Esophagus muscularis mucosa (tissue), 4 donors: ENCODE measurements around the gene CD300E. TPM values are rescaled to one million over a fixed set of nuclear protein-coding genes. Genes with fewer than 3 reads are reported as not detected.

Source experiments
- DNase-seq: peaks from one replicate; pipeline ENCODE4 v3.0.0-alpha.2; 2017; ENCODE audit errors: extremely low spot score
- H3K27ac ChIP-seq, 4 donors: fragments of 200-600 bp; sonication (generic); replicated peaks in 1 of 4; 1 replicate in 3 of 4; 2 replicates in 1 of 4; pipeline ENCODE4 v1.5.1; 2016 to 2019; ENCODE audit warnings: mild to moderate bottlenecking in 1 of 4
- H3K27me3 ChIP-seq, 4 donors: fragments of 200-600 bp; sonication (generic); one replicate each; pipeline versions ENCODE4 v1.5.1 to v1.6.0; 2016 to 2019
- H3K36me3 ChIP-seq, 4 donors: fragments of 200-600 bp; sonication (generic); one replicate each; pipeline ENCODE4 v1.5.1; 2016 to 2019
- H3K4me1 ChIP-seq, 4 donors: fragments of 200-600 bp; sonication (generic); one replicate each; pipeline ENCODE4 v1.5.1; 2016 to 2019
- H3K4me3 ChIP-seq, 4 donors: fragments of 200-600 bp; sonication (generic); 1 replicate in 2 of 4; 2 replicates in 2 of 4; pipeline ENCODE4 v1.5.1; 2016 to 2019; ENCODE audit warnings: mild to moderate bottlenecking in 4 of 4, moderate library complexity in 1 of 4
- H3K9me3 ChIP-seq, 4 donors: fragments of 200-600 bp; sonication (generic); 1 replicate in 3 of 4; 2 replicates in 1 of 4; pipeline ENCODE4 v1.5.1; 2016 to 2019
- CTCF ChIP-seq, 3 experiments: fragments of 200-600 bp in 2 of 3; fragments of 450-650 bp in 1 of 3; sonication (generic) in 2 of 3; IDR thresholded peaks; one replicate each; pipeline ENCODE4 v1.5.1; 2017 to 2019; ENCODE audit warnings: antibody characterized with exemption in 3 of 3, mild to moderate bottlenecking in 2 of 3, moderate library complexity in 1 of 3
- EP300 ChIP-seq: sonication (generic); formaldehyde crosslinking; IDR thresholded peaks from one replicate; pipeline ENCODE4 v1.6.1; 2017; ENCODE audit warnings: antibody characterized with exemption
- POLR2A ChIP-seq: fragments of 450-650 bp; IDR thresholded peaks from one replicate; pipeline ENCODE4 v1.6.1; 2017; ENCODE audit warnings: antibody characterized with exemption, moderate library complexity, mild to moderate bottlenecking, low read depth
- POLR2AphosphoS5 ChIP-seq, 2 donors: sonication (generic); formaldehyde crosslinking; IDR thresholded peaks; one replicate each; pipeline ENCODE4 v1.6.1; 2017; ENCODE audit warnings: antibody characterized with exemption in 2 of 2
- WGBS: methylation state at CpG from one replicate; pipeline ENCODE4 v1.1.5; 2018; 5-methylcytosine and 5-hydroxymethylcytosine counted together
- intact Hi-C: fragments of 100-400 bp; cut with DNase I; formaldehyde crosslinking; loops from one replicate; pipeline ENCODE4 v1.15.1; 2023
- total RNA-seq, 4 donors: library from RNA; depleted of rRNA; stranded (reverse); fragments of >200 nt; gene quantifications; one replicate each; pipeline versions ENCODE4 v1.1.0 to v1.2.1, GENCODE V29; 2016

The CD300E gene
- total RNA-seq, 4 donors from 2014 or later, result 0.39 to 5.0 (median 0.62) TPM

GRCh38 chr17:74610108-74610507 is 13.4 kb downstream of the CD300E start:
- WGBS, result 31% methylated on average over 2 of the region's 2 CpGs

GRCh38 chr17:74608511-74608910 is 15.0 kb downstream of the CD300E start:
- Histone ChIP-seq H3K4me3 (no peak overlapping the region), H3K9me3 (no peaks in the 10 kb centered on the region), H3K27ac (no peak overlapping the region), H3K36me3 (no peaks in the 10 kb centered on the region), H3K27me3 (peaks cover 0 to 20% (median 0%) of the 10 kb centered on the region in 4 donors), H3K4me1 (peaks cover 7 to 12% (median 12%) of the 10 kb centered on the region in 4 donors)
- 86% methylated on average over 3 of the region's 3 CpGs for WGBS
- TF ChIP-seq EP300, result no peak
- no peak for TF ChIP-seq POLR2A
- no peak for TF ChIP-seq POLR2AphosphoS5 (IDR thresholded peaks at IDR 0.05)
- TF ChIP-seq CTCF (IDR thresholded peaks at IDR 0.05), result no peak
- no peak for DNase-seq
- intact Hi-C loops, result no loop called here

More at GRCh38 chr17:74610108-74610507, 13.4 kb downstream of the CD300E start:
- Histone ChIP-seq H3K9me3 (no peaks in the 10 kb centered on the region), H3K27ac (no peak overlapping the region), H3K27me3 (peaks cover 0 to 36% (median 0%) of the 10 kb centered on the region in 4 donors), H3K4me1 (peaks cover 4 to 9% (median 8%) of the 10 kb centered on the region in 4 donors), H3K4me3 (no peak overlapping the region), H3K36me3 (no peaks in the 10 kb centered on the region)
- TF ChIP-seq POLR2AphosphoS5 (IDR thresholded peaks at IDR 0.05), result no peak
- no peak for TF ChIP-seq POLR2A
- TF ChIP-seq EP300, result no peak
- no peak for TF ChIP-seq CTCF (IDR thresholded peaks at IDR 0.05)
- intact Hi-C loops, result no loop called here
- DNase-seq, result no peak

GRCh38 chr17:74607221-74607620 is 16.3 kb downstream of the CD300E start:
- Histone ChIP-seq H3K4me1 (peaks cover 7 to 12% (median 12%) of the 10 kb centered on the region in 4 donors), H3K27ac (no peak overlapping the region), H3K27me3 (peaks cover 0 to 7% (median 0%) of the 10 kb centered on the region in 4 donors), H3K36me3 (no peaks in the 10 kb centered on the region), H3K9me3 (no peaks in the 10 kb centered on the region), H3K4me3 (no peak overlapping the region)
- TF ChIP-seq POLR2AphosphoS5 (IDR thresholded peaks at IDR 0.05) (no peak), POLR2A (no peak), EP300 (no peak), CTCF (IDR thresholded peaks at IDR 0.05) (no peak)
- WGBS, result 64% methylated on average over 1 of the region's 1 CpG
- intact Hi-C loops, result no loop called here
- DNase-seq, result no peak

- no peak for DNase-seq
- TF ChIP-seq EP300, result no peak
- TF ChIP-seq POLR2AphosphoS5 (IDR thresholded peaks at IDR 0.05), result no peak
- no peak for TF ChIP-seq CTCF (IDR thresholded peaks at IDR 0.05)
- no peak for TF ChIP-seq POLR2A
- no peaks in the 10 kb centered on the region for H3K9me3 ChIP-seq
- peaks cover 7 to 12% (median 12%) of the 10 kb centered on the region in 4 donors for H3K4me1 ChIP-seq
- no peaks in the 10 kb centered on the region for H3K36me3 ChIP-seq
- H3K27me3 ChIP-seq, result no peaks in the 10 kb centered on the region
- intact Hi-C loops, result no loop called here
- WGBS, result 76% methylated on average over 4 of the region's 8 CpGs
- no peak overlapping the region for H3K4me3 ChIP-seq
- peak overlapping the region in 1 of 4 donors; percentile 22 for H3K27ac ChIP-seq
Measured at GRCh38 chr17:74606050-74606449, 17.5 kb downstream of the CD300E start.

GRCh38 chr17:74605361-74605760 is 18.2 kb downstream of the CD300E start:
- Histone ChIP-seq H3K9me3 (no peaks in the 10 kb centered on the region), H3K27ac (peak overlapping the region in 3 of 4 donors; percentile 22 to 62 (median 57)), H3K36me3 (no peaks in the 10 kb centered on the region), H3K27me3 (no peaks in the 10 kb centered on the region), H3K4me3 (no peak overlapping the region), H3K4me1 (peaks cover 7 to 12% (median 12%) of the 10 kb centered on the region in 4 donors)
- TF ChIP-seq POLR2A (no peak), EP300 (no peak), CTCF (IDR thresholded peaks at IDR 0.05) (no peak), POLR2AphosphoS5 (IDR thresholded peaks at IDR 0.05) (peak; percentile 38 to 42)
- intact Hi-C loops, result no loop called here
- WGBS, result 30% methylated on average over 10 of the region's 10 CpGs
- no peak for DNase-seq
